ENCODE results near the gene ULBP1.
"Not testable (repeated sequence)": the region's sequence is repeated elsewhere in the genome, so short reads cannot be mapped to it uniquely, and the experiment has no call there.

The ULBP1 gene

DNA sequence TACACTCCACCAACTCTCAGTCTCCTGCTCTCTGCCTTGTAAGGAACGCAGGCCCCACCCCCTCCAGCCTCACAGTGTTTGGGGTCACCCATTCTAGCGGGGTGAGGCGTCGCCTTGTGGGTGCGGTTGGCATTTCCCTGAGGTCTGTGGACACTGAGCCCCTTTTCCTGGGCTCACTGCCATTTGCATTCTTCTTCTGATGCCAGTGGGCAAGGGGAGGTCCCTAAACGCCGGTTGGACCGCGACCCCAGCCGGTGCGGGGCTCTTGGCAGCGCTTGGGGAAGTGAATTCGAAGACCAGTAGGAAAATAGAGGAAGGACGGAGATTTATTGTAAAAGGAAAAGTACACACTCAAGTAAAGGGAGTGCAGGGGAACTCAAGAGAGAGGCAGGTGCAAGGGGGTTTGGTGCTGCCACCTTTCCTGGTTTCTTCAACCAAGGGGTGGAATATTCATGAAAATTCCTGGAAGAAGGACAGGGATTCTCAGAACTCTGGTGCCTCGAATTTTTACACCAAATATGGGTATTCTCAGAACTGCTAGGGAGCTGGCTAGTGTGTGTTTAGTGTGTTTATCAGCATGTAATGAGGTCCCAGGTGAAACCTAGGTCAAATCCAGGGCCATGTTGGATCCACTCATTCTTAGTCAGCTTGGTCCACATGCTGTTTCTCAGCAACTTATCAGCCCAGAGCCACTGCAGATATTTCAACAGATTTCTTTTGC is 51.7 kb downstream of the ULBP1 start:
- 8 to 11% methylated on average over 15 of the region's 15 CpGs for WGBS, 2 experiments
- not testable (repeated sequence) for H3K4me3 ChIP-seq (ENCODE audit: insufficient read depth, low read depth, low read length); H3K27ac ChIP-seq (ENCODE audit: insufficient read depth, low read depth, low read length, poor library complexity, severe bottlenecking); H3K36me3 ChIP-seq (ENCODE audit: control insufficient read depth, insufficient read depth, low read length); H3K4me1 ChIP-seq (ENCODE audit: control insufficient read depth, insufficient read depth, low read length); H3K9me3 ChIP-seq (ENCODE audit: control insufficient read depth, low read length)
- peaks cover 90% of the 10 kb centered on the region for H3K27me3 ChIP-seq (ENCODE audit: control insufficient read depth, insufficient read depth, low read length, poor library complexity, severe bottlenecking)

DNA sequence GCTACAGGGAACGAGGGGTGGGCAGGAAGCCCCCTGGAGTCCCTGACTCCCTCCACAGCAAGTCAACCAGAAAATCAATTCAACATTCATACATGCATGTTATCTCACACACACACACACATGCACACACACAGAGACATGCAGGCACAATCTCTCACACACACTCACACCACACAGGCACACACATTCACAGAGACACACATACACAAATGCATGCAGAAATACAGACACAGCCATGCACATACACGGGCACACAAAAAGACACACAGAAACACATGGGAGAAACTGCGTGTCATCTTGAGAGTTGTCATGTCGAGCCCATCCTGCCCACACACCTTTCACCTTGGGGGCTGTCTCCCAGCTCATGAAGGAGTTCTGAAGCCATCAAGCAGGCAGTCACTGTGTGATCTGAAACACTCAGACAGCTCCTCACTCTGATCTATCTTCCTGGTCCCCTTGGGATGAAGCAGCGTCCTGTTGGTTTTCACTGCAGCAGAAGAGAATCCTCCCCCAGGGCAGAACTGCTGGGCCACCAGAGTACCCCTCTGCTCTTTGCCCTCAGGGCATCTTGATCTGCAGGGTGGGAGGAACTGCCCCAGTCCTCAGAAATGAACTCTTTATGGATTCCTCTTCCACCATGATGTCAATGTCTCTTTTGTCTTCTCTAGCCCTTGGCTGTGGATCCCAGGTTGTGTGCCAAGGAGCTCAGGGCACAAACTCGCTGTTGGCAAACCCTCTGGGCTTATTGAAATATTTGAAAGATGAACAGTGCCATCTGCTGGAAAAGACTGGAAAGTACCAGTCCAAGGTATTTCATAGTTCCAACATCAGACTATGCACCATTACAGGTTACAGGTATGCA is 52.8 kb downstream of the ULBP1 start:
- no peak overlapping the region for H3K27ac ChIP-seq (ENCODE audit: insufficient read depth, low read depth, low read length, poor library complexity, severe bottlenecking)
- 35 to 39% methylated on average over 6 of the region's 6 CpGs for WGBS, 2 experiments
- H3K27me3 ChIP-seq (ENCODE audit: control insufficient read depth, insufficient read depth, low read length, poor library complexity, severe bottlenecking) = peaks cover 79% of the 10 kb centered on the region
- no peaks in the 10 kb centered on the region for H3K36me3 ChIP-seq (ENCODE audit: control insufficient read depth, insufficient read depth, low read length)
- no peak overlapping the region for H3K4me3 ChIP-seq (ENCODE audit: insufficient read depth, low read depth, low read length)
- H3K9me3 ChIP-seq (ENCODE audit: control insufficient read depth, low read length) = no peaks in the 10 kb centered on the region
- no peaks in the 10 kb centered on the region for H3K4me1 ChIP-seq (ENCODE audit: control insufficient read depth, insufficient read depth, low read length)

DNA sequence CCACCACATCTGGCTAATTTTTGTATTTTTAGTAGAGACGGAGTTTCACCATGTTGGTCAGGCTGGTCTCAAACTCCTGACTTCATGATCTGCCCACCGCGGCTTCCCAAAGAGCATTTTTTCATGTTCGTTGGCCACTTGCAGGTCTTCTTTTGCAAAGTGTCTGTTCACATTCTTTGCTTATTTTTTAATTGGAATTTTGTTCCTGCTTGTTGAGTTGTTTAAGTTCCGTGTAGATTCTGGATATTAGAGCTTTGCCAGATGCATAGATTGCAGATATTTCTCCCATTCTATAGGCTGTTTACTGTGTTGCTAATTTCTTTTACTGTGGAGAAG is 53.4 kb downstream of the ULBP1 start:
- H3K4me3 ChIP-seq (ENCODE audit: insufficient read depth, low read depth, low read length); H3K36me3 ChIP-seq (ENCODE audit: control insufficient read depth, insufficient read depth, low read length); H3K27ac ChIP-seq (ENCODE audit: insufficient read depth, low read depth, low read length, poor library complexity, severe bottlenecking); H3K4me1 ChIP-seq (ENCODE audit: control insufficient read depth, insufficient read depth, low read length); H3K9me3 ChIP-seq (ENCODE audit: control insufficient read depth, low read length): not testable (repeated sequence)
- H3K27me3 ChIP-seq (ENCODE audit: control insufficient read depth, insufficient read depth, low read length, poor library complexity, severe bottlenecking) = peaks cover 73% of the 10 kb centered on the region
- 13 to 14% methylated on average over 5 of the region's 5 CpGs for WGBS, 2 experiments

GRCh38 chr6:150018846-150019580 is 55.3 kb downstream of the ULBP1 start:
- H3K27me3 ChIP-seq (ENCODE audit: control insufficient read depth, insufficient read depth, low read length, poor library complexity, severe bottlenecking) = peaks cover 54% of the 10 kb centered on the region
- no peaks in the 10 kb centered on the region for H3K36me3 ChIP-seq (ENCODE audit: control insufficient read depth, insufficient read depth, low read length)
- H3K9me3 ChIP-seq (ENCODE audit: control insufficient read depth, low read length) = no peaks in the 10 kb centered on the region
- WGBS, 2 experiments = 51 to 55% methylated on average over 6 of the region's 6 CpGs
- H3K27ac ChIP-seq (ENCODE audit: insufficient read depth, low read depth, low read length, poor library complexity, severe bottlenecking) = no peak overlapping the region
- no peak overlapping the region for H3K4me3 ChIP-seq (ENCODE audit: insufficient read depth, low read depth, low read length)
- H3K4me1 ChIP-seq (ENCODE audit: control insufficient read depth, insufficient read depth, low read length) = no peaks in the 10 kb centered on the region

DNA sequence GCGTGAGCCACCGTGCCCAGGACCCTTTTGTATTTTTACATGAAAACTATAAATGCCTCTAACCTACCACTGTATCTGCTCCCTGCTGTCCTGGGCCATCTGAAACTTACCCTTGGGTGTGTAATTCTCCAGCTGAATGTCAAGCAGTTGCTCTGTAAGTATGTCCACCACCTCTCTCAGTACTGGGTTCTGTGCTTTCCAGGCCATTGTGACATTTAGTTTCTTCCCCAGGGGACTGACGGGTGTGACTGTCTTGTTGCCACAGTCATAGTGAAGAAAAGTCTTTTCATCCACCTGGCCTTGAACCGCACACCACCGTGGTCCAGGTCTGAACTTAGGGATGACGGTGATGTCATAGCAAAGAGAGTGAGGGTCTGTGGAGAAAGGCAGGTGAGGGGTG is 58.1 kb downstream of the ULBP1 start:
- 90 to 94% methylated on average over 2 of the region's 6 CpGs for WGBS, 2 experiments
- H3K36me3 ChIP-seq (ENCODE audit: control insufficient read depth, insufficient read depth, low read length); H3K27ac ChIP-seq (ENCODE audit: insufficient read depth, low read depth, low read length, poor library complexity, severe bottlenecking); H3K9me3 ChIP-seq (ENCODE audit: control insufficient read depth, low read length); H3K4me1 ChIP-seq (ENCODE audit: control insufficient read depth, insufficient read depth, low read length); H3K4me3 ChIP-seq (ENCODE audit: insufficient read depth, low read depth, low read length): not testable (repeated sequence)
- peaks cover 41% of the 10 kb centered on the region for H3K27me3 ChIP-seq (ENCODE audit: control insufficient read depth, insufficient read depth, low read length, poor library complexity, severe bottlenecking)

Data from ectodermal cell (in vitro differentiated cells).